Heart left ventricle (tissue), 13 donors: ENCODE results near the gene ADGRD1.

Experiments used
- CTCF ChIP-seq, 12 donors: fragments of 200-600 bp; sonication (generic) in 4 of 12; IDR thresholded peaks; one replicate each; pipeline versions ENCODE4 v1.5.0 to v1.8.0; 2018 to 2022; ENCODE audit warnings: antibody characterized with exemption in 12 of 12, mild to moderate bottlenecking in 5 of 12
- POLR2A ChIP-seq, 2 donors: fragments of 450-650 bp; IDR thresholded peaks; one replicate each; pipeline ENCODE4 v1.6.1; 2017; ENCODE audit warnings: antibody characterized with exemption in 2 of 2, mild to moderate bottlenecking in 2 of 2, moderate library complexity in 2 of 2
- donor health status: ischemic (EF 13 %, LVEDD 7.1; RV severe dilation, severe dysfunction).
- donor health status: DM: no; HTN: yes; CAD: no.
- donor health status: DM: no; HTN: no; CAD: no.
- donor health status: ischemic (EF 25% LVEDD 6.9; RV normal size, moderate dysfunction).
- donor health status: ischemic (EF 25% LVEDD 5.7; RV mildly dilated, moderate dysfunction).
- donor health status: ischemic (EF 35%, LVEDD 5.7; RV mildly dilated, moderate dysfunction).
- donor health status: nonischemic (EF 11% LVEDD 7.7; RV severe dilation, severe dysfunction).
- donor health status: DM: yes; HTN: yes; CAD: no.
- donor health status: PGD.
- donor health status: ischemic (EF 29% LVEDD 5.4; RV normal size, mild dysfunction).
- donor health status: nonischemic (EF 23%, LVEDD 6.1; RV moderate dilation, normal function).

DNA sequence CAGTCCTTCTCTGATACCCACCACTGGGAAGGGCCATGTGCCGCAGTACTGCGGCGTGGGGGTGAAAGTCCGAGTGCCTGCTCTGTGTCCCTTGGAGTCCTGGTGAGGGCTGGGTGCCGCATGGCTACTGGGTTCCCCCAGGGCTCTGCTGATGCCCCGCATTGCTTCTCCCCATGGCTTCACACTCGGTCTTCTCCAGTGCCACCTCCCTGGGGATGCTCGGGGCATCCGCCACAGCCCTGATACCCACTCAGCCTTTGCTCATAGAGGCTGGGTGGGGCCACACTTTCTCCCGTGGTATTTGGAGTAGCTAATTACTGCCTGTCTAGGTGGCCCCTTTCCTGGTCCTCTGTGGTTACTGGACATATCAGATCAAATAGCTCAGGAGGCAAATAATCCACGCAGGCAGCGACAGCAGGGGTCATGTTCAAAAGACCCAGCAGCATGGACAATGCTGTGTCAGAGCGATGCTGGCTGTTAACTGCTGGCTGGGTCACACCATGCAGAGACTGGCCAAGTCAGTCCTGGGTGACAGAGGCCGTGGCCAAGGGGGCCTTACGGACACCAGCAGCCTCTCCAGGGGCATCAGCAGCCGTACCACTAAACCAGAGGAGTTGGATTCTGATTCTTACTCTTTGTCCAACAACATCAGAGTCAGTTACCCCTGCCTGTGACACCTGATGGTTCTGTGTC is 106.5 kb downstream of the ADGRD1 start:
- no peak for TF ChIP-seq CTCF (IDR thresholded peaks at IDR 0.05)
- TF ChIP-seq POLR2A (IDR thresholded peaks at IDR 0.05): no peak
